Stimulated activated naive CD8-positive, alpha-beta T cell treated with anti-CD3 and anti-CD28 coated beads, Interleukin-15, amount 100 ng/mL, for 72 hours (primary cell): ENCODE results near the gene SIRPG.
"Not testable (repeated sequence)": the region's sequence is repeated elsewhere in the genome, so short reads cannot be mapped to it uniquely, and the experiment has no call there.

Experiments used
- ATAC-seq: fragments of 150-1000 bp; cut with Tn5 transposase; 2 replicates; pipeline ENCODE4 v1.10.0; 2021; ENCODE audit warnings: mild to moderate bottlenecking, moderate library complexity
- DNase-seq, 2 donors: peaks; one replicate each; pipeline ENCODE4 v3.0.0; 2021 to 2022
- H3K27ac Mint-ChIP-seq, 2 donors: one replicate each; pipeline ENCODE4 v1.8.0; 2022; ENCODE audit warnings: mild to moderate bottlenecking in 2 of 2, mixed read lengths in 2 of 2, moderate library complexity in 2 of 2
- H3K27me3 Mint-ChIP-seq: one replicate; pipeline ENCODE4 v1.8.0; 2022; ENCODE audit warnings: mixed read lengths
- H3K4me1 Mint-ChIP-seq: one replicate; pipeline ENCODE4 v1.8.0; 2022; ENCODE audit warnings: mild to moderate bottlenecking, mixed read lengths
- H3K4me3 Mint-ChIP-seq, 2 donors: one replicate each; pipeline ENCODE4 v1.8.0; 2022; ENCODE audit warnings: mild to moderate bottlenecking in 2 of 2, mixed read lengths in 2 of 2, moderate library complexity in 1 of 2
- H3K9me3 Mint-ChIP-seq, 2 donors: one replicate each; pipeline ENCODE4 v1.8.0; 2022; ENCODE audit warnings: mixed read lengths in 2 of 2

The SIRPG gene

DNA sequence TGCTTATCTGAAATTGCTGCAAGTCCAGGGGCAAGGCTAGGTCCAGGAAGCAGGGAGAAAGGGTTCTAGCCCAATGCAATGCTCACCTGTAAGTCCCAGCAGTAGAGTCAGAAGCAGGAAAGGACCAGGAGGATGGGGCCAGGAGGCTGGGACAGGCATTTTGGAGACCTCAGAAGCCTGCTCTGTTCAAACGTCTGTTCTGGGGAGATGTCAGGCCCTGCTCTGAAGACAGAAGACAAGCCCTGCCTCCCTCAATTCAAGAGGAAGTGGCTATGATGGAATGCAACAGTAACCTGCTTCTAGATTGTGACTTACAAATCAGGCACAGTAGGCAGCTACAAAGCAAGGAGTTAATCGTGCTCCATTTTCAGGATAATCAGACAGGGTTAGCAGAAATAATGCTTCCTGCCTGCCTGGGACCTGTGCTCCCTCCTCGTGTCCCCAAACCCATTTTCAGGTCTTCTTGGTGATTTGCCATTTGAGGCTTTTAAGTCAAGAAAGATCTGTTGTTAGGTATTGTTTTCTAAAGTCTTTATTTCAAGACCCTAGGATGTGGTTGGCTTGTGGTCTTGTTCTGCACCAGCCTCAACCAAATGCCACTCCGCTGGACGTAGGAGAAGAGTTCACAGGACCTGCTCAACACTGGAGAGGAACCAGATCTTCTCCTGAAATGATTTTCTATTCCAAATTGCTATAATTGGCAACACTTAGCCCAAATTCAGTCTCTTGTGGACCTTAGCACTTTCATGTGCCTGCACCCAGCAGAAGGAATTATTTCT is at the start of gene SIRPG:
Gene SIRPG (minus strand): TSS at position 224 of the 779 bp plus-strand sequence. CDS start 65 bp downstream, at position 159.
- peak within 1 kb of the TSS; percentile 95 to 99 for H3K27ac Mint-ChIP-seq
- peaks cover 93% of the 10 kb centered on the region for H3K4me1 Mint-ChIP-seq
- peak within 1 kb of the TSS; percentile 83 to 86 for H3K4me3 Mint-ChIP-seq
- peaks cover 5 to 7% of the 10 kb centered on the region in 2 donors for H3K9me3 Mint-ChIP-seq
- ATAC-seq = peak; percentile 78
- H3K27me3 Mint-ChIP-seq = no peaks in the 10 kb centered on the region
- peak in 1 of 2 donors; percentile 67 for DNase-seq

DNA sequence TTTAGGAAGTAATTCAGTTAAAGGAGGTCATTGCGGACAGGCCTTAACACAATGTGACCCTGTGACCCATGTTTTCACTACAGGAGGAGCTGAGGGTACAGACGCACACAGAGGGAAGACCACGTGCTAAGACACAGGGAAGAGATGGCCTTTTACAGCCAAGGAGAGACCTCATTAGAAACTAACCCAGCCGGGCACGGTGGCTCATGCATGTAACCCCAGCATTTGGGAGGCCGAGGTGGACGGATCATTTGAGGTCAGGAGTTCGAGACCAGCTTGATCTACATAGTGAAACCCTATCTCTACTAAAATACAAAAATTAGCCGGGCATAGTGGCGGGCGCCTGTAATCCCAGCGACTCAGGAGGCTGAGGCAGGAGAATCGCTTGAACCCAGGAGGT is 49.3 kb upstream of the SIRPG start:
- Mint-ChIP-seq H3K9me3 (peaks cover 8 to 33% of the 10 kb centered on the region in 2 donors), H3K27ac (peak overlapping the region; percentile 40 to 42), H3K4me1 (peaks cover 30% of the 10 kb centered on the region)
- not testable (repeated sequence) for H3K4me3 Mint-ChIP-seq, H3K27me3 Mint-ChIP-seq, DNase-seq, ATAC-seq

DNA sequence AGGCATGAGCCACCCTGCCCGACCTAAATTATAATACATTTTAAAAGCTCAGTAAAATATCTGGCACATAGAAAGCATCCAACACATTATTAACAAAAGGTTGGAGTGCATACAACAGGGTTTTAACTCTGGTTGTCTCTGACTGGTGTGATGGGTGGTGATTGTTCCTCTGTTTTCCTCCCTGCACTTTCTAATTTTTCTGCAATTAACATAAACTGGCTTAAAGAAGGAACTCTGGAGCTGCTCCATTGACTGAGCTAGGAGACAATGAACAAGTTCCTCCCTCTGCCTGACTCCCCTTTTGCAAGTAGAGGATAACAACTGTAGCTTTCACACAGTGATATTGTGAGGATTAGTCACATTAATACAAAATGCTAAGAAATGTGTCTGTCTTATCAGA is 48.5 kb upstream of the SIRPG start:
- Mint-ChIP-seq H3K9me3 (peaks cover 8 to 27% of the 10 kb centered on the region in 2 donors), H3K4me3 (no peak overlapping the region), H3K4me1 (peaks cover 30% of the 10 kb centered on the region), H3K27me3 (no peaks in the 10 kb centered on the region), H3K27ac (no peak overlapping the region)
- no peak for ATAC-seq
- DNase-seq = no peak

DNA sequence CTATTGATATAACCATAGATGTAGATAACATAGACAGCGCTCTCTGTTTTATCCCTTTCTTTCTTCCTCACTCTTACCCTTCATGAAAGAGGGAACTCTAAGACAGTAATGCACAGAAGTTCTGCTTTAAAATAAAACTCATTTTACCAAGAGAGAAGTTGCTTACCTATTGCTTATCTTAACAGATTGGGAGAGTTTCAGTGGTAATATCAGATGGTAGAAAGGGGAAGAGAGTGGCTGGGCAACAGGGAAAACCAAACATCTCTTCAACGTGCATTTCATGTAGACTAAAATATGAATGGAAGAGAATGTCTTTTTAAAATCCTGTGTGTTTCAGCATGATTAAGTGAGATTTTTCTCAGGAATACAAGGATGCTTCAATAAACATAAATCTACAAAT is 45.3 kb upstream of the SIRPG start:
- Mint-ChIP-seq H3K27ac (no peak overlapping the region), H3K4me1 (peaks cover 16% of the 10 kb centered on the region), H3K27me3 (no peaks in the 10 kb centered on the region), H3K9me3 (peaks cover 15 to 27% of the 10 kb centered on the region in 2 donors), H3K4me3 (no peak overlapping the region)
- ATAC-seq (no peak), DNase-seq (no peak)

DNA sequence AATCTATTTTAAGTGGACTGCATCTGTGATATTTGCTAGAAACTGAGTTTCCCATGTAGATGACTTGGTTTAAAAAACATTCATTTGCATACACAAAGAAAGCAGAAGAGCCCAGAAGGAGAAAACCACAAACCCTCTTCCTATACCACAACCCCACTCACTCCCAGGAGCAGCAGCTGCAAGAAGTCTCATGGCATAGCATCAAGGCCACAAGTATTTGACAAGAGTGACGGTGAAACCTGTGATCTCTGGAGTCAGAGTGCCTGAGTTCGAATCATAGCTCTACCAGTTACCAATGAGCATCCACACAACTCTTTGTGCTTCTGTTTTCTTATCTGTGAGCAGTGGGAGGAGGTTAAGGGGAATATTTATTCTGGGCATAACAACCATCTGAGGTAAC is 44.7 kb upstream of the SIRPG start:
- Mint-ChIP-seq H3K9me3 (peaks cover 15 to 27% of the 10 kb centered on the region in 2 donors), H3K27ac (no peak overlapping the region), H3K4me1 (peaks cover 14% of the 10 kb centered on the region), H3K4me3 (no peak overlapping the region), H3K27me3 (no peaks in the 10 kb centered on the region)
- no peak for ATAC-seq
- DNase-seq = no peak

DNA sequence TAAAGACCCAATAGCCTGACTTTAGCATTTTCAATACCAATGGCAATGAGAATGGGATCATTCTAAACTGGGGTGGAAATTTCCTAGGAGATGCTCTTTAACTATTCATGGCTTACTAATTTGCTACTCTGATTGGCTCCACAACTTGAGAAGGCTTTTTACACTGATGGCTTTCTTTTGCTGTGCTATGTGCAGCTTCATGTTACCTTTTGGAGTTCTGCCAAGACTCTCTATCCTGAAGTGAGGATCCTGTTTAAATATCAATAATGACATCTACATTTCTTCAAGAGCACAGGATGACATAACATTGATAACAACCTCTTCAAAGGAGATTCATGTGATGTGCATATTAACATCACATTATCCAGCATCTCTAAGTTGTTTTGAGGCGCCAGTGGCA is 43.4 kb upstream of the SIRPG start:
- ATAC-seq (no peak), DNase-seq (no peak)
- Mint-ChIP-seq H3K27me3 (no peaks in the 10 kb centered on the region), H3K9me3 (peaks cover 15 to 27% of the 10 kb centered on the region in 2 donors), H3K4me1 (peaks cover 17% of the 10 kb centered on the region), H3K4me3 (no peak overlapping the region), H3K27ac (no peak overlapping the region)

DNA sequence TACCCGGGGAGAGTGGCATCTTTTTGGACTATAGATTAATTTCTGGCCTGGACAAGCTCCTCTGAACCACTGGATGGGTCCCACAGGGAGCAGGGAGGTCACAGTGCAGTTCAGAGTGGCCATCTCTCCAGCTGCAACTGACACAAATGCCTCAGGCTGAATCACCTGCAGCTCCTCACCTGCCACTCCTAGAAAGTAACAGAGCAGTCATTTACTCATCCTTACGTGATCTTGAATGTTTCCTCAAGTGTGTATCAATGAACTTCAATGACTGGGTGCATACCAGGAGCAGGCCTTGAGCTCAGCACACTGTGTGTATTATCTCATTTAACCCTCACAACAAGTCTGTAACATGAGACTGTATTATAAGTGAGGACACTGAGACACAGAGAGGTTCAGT is 40.0 kb upstream of the SIRPG start:
- peaks cover 7 to 16% of the 10 kb centered on the region in 2 donors for H3K9me3 Mint-ChIP-seq
- DNase-seq (no peak), ATAC-seq (no peak)
- no peak overlapping the region for H3K4me3 Mint-ChIP-seq
- no peak overlapping the region for H3K27ac Mint-ChIP-seq
- no peaks in the 10 kb centered on the region for H3K27me3 Mint-ChIP-seq
- H3K4me1 Mint-ChIP-seq = peaks cover 38% of the 10 kb centered on the region

DNA sequence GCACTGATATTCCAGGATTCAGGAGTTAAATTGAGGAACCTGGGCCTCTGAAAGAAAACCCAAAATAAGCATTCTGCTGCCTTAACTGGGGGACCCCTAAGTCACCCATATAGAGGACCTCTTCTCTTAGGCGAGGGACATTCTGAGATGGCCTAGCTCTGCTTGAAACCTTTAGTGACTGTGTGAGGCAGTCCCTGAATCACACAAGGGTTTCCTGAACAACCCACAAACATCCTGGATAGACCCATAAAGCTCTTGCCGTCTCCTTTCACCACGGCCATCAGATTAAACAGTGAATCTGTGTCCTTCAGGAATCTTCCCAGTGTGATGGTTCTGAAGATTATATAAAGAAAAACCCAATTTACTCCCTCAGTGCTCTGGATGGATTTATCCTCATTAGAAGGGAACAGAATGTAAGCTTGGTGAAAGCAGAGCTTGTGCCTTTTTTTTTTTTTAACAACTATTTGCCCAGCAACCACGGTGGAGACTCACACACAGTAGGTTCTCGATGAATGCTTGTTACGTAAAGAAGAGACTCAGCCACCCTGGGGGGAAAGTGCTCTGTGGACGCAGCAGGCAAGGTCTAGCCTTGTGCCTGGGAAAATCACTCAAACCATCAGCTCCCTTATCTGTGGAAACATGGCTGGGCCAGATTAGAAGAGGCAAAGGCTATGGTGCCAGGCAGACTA is 39.1 kb upstream of the SIRPG start:
- peak; percentile 90 for ATAC-seq
- H3K4me1 Mint-ChIP-seq = peaks cover 40% of the 10 kb centered on the region
- peak overlapping the region; percentile 20 to 50 for H3K27ac Mint-ChIP-seq
- H3K9me3 Mint-ChIP-seq = peaks cover 7 to 15% of the 10 kb centered on the region in 2 donors
- H3K4me3 Mint-ChIP-seq = peak overlapping the region; percentile 14 to 17
- no peaks in the 10 kb centered on the region for H3K27me3 Mint-ChIP-seq
- no peak for DNase-seq

DNA sequence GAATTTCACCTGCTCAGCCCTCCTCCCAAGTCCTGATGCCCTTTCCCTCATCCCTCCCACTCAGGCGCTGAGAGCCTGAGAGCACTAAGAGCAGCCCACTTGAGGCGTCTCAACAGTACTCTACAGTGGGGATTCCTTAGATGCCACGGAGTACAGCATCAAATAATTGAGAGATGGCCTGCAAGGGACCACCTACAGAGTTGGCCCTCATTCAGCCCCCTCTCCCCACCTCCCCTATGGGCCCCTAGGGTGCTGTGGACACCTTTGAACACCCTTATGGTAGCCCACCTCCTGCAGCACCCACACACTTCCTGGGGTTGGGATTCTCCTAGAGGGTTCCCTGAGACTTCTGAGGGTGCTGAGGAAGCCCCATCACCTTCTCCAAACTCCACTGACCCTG is 37.1 kb upstream of the SIRPG start:
- ATAC-seq = no peak
- no peak overlapping the region for H3K4me3 Mint-ChIP-seq

DNA sequence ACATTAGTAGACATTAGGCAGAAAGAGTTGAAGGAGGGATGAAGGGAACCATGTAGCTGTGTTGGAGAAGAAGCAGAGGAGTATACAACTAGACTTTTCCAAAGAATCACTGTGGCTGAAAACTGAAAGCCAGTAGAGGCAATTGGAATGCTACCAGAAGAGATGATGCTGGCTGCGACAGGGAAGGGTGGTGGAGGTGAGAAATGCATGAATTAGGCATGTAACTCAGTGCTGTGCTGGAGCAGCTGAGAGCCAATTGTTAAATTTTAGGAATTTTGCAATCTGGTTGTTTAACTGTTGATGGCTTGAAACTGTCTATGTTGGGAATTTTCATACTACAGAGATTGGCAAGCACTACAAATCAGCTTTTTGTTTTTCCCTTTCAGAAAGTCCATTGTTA is 35.8 kb upstream of the SIRPG start:
- peaks cover 66% of the 10 kb centered on the region for H3K4me1 Mint-ChIP-seq

More for the DNA sequence above, 37.1 kb upstream of the SIRPG start:
- Mint-ChIP-seq H3K27ac (peak overlapping the region in 1 of 2 donors; percentile 79), H3K4me1 (peaks cover 54% of the 10 kb centered on the region), H3K27me3 (no peaks in the 10 kb centered on the region), H3K9me3 (peaks cover 0 to 24% of the 10 kb centered on the region in 2 donors)
- DNase-seq = no peak

DNA sequence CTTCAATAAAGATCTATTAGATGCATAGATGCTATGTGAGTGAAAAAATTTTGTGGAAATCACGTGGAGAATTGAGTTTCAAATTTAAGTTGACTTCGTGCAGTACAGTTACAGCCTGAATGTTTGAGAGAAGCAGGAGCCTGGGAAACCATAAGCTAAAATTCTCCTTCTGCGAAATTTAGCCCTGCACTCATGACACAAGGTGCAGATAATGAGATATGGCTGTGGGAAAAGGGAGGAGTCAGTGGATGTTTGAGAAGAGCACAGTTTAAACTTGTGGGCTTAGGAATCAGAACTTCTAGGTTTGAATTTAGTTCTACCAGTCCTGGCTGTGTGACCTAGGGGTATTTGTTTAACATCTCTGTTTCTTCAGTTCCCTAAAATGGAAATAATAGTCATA is 32.1 kb upstream of the SIRPG start:
- Mint-ChIP-seq H3K27me3 (no peaks in the 10 kb centered on the region), H3K27ac (peak overlapping the region in 1 of 2 donors; percentile 34), H3K4me1 (peaks cover 66% of the 10 kb centered on the region), H3K4me3 (peak overlapping the region in 1 of 2 donors; percentile 14), H3K9me3 (peaks cover 0 to 18% of the 10 kb centered on the region in 2 donors)
- ATAC-seq (no peak), DNase-seq (no peak)

More for the DNA sequence above, 35.8 kb upstream of the SIRPG start:
- ATAC-seq (no peak), DNase-seq (no peak)
- Mint-ChIP-seq H3K27me3 (no peaks in the 10 kb centered on the region), H3K9me3 (peaks cover 0 to 18% of the 10 kb centered on the region in 2 donors), H3K4me3 (no peak overlapping the region), H3K27ac (no peak overlapping the region)

DNA sequence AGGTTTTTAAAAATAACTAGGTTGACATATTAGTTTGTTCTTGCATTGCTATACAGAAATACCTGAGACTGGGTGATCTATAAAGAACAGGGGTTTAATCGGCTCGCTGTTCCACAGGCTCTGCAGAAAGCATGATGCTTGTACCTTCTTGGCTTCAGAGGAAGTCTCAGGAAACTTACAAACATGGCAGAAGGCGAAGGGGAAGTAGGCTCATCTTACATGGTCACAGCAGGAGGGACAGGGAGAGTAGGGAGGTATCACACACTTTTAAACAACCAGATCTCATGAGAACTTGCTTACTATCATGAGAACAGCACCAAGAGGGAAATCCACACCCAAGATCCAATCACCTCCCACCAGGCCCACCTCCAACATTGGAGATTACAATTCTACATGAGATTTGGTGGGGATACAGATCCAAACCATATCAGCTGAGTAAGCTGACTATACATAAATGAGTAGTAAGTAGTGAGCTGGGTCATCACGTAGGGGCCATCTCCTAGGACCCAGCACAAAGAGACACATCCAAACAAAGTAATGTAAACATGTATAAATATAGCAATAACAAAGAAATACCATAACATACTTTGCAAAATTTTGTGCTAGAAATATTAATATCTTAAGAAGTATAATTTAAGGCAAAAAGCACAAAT is 31.4 kb upstream of the SIRPG start:
- Mint-ChIP-seq H3K4me1 (peaks cover 64% of the 10 kb centered on the region), H3K27ac (peak overlapping the region; percentile 22 to 34), H3K9me3 (peaks cover 0 to 18% of the 10 kb centered on the region in 2 donors), H3K27me3 (no peaks in the 10 kb centered on the region), H3K4me3 (peak overlapping the region; percentile 7 to 16)
- ATAC-seq (peak; percentile 42), DNase-seq (no peak)

DNA sequence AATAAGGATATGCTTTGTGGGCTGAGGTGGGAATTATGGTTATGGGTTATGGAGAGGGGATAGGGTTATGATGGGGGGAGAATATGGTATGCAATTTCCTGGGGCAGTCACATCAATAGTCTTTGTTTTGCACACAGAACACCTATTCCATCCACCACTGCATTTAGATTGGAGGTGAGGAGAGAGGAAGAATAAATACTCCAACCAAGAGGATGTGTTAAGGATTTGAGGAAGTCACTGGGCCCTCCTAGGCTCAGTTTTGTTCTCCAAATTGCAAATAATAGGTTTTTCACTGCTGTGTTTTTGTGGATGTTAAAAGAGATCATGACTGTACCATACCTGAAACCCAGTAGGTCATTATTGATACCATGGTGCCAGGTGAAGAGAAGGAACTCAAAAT is 29.5 kb upstream of the SIRPG start:
- H3K27me3 Mint-ChIP-seq = no peaks in the 10 kb centered on the region
- DNase-seq = no peak
- no peak for ATAC-seq
- peaks cover 1 to 29% of the 10 kb centered on the region in 2 donors for H3K9me3 Mint-ChIP-seq
- H3K4me1 Mint-ChIP-seq = peaks cover 79% of the 10 kb centered on the region
- peak overlapping the region; percentile 92 to 97 for H3K4me3 Mint-ChIP-seq
- peak overlapping the region; percentile 38 to 52 for H3K27ac Mint-ChIP-seq

DNA sequence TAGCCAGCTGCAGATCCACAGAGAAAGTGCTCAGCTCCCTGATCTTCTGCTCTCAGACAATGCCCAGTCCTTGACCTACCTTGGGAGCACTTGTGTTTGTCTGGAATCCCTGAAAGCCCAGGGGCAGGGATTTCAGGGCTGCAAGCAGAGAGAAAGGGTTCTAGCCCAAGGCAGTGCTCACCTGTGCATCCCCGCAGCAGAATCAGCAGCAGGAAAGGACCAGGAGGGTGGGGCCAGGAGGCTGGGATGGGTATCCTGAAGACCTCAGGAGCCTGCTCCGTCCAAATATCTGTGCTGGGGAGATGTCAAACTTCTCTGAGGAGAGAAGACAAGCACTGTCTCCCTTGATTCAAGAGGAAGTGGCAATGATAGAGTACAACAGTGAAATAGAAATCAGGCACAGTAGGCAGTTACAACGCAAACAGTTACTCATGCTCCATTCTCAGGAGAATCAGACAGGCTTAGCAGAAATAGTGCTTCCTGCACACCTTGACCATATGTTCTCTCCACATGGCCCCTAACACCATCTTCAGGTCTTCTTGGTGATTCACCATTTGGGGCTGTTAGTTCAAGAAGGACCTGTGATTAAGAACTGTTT is 28.7 kb upstream of the SIRPG start:
- peak; percentile 77 for ATAC-seq
- Mint-ChIP-seq H3K9me3 (peaks cover 4 to 26% of the 10 kb centered on the region in 2 donors), H3K4me3 (peak overlapping the region; percentile 92 to 97), H3K27me3 (no peaks in the 10 kb centered on the region), H3K27ac (peak overlapping the region; percentile 97 to 99), H3K4me1 (peaks cover 79% of the 10 kb centered on the region)
- DNase-seq = peak in 1 of 2 donors; percentile 29
